Neuronal stem cell (in vitro differentiated cells): ENCODE data around the gene PLEKHA7.
A peak's percentile ranks its signal among the peaks of the same experiment; 100 is the strongest.
"Not testable (repeated sequence)": the region's sequence is repeated elsewhere in the genome, so short reads cannot be mapped to it uniquely, and the experiment has no call there.

Experiments
- DNase-seq: peaks from one replicate; pipeline ENCODE4 v3.0.0-alpha.2; 2013; ENCODE audit warnings: low spot score
- H2AFZ ChIP-seq: one replicate; pipeline ENCODE4 v1.6.1; 2013; ENCODE audit warnings: mild to moderate bottlenecking, low read length, inconsistent platforms
- H2AK5ac ChIP-seq: 2 replicates; pipeline ENCODE4 v1.6.1; 2013; ENCODE audit warnings: low read depth, mild to moderate bottlenecking, inconsistent platforms, low read length, moderate library complexity, mixed read lengths
- H2BK120ac ChIP-seq: 2 replicates; pipeline ENCODE4 v1.6.1; 2013; ENCODE audit warnings: low read depth, mild to moderate bottlenecking, inconsistent platforms, low read length, moderate library complexity, mixed read lengths
- H2BK12ac ChIP-seq: one replicate; pipeline ENCODE4 v1.6.1; 2013; ENCODE audit warnings: low read length, inconsistent platforms
- H2BK15ac ChIP-seq: 2 replicates; pipeline ENCODE4 v1.6.1; 2013; ENCODE audit warnings: mild to moderate bottlenecking, low read length, inconsistent platforms, mixed read lengths
- H2BK5ac ChIP-seq: one replicate; pipeline ENCODE4 v1.6.1; 2013; ENCODE audit warnings: inconsistent platforms, mild to moderate bottlenecking, low read length, moderate library complexity
- H3K14ac ChIP-seq: one replicate; pipeline ENCODE4 v1.6.1; 2013; ENCODE audit warnings: low read length, inconsistent platforms
- H3K18ac ChIP-seq: 2 replicates; pipeline ENCODE4 v1.6.1; 2013; ENCODE audit warnings: low read length, inconsistent platforms
- H3K23ac ChIP-seq: 2 replicates; pipeline ENCODE4 v1.6.1; 2013; ENCODE audit warnings: low read depth, mild to moderate bottlenecking, mixed read lengths, low read length, inconsistent platforms; ENCODE audit not compliant: poor library complexity
- H3K27ac ChIP-seq: replicated peaks from 3 replicates; pipeline ENCODE4 v1.5.1; 2013; ENCODE audit warnings: low read length, inconsistent platforms
- H3K27me3 ChIP-seq, 3 experiments: 2 replicates each; pipeline ENCODE4 v1.6.1; 2013; ENCODE audit warnings: low read length in 3 of 3, mild to moderate bottlenecking in 2 of 3, inconsistent platforms in 1 of 3, low read depth in 1 of 3, mixed read lengths in 1 of 3, moderate library complexity in 1 of 3; ENCODE audit not compliant: control insufficient read depth in 3 of 3, insufficient read depth in 3 of 3
- H3K36me3 ChIP-seq, 2 donors: replicated peaks in 1 of 2; 2 replicates each; pipeline ENCODE4 v1.6.1; 2013; ENCODE audit warnings: low read length in 2 of 2; ENCODE audit not compliant: control insufficient read depth in 2 of 2, insufficient read depth in 2 of 2
- H3K4ac ChIP-seq: 2 replicates; pipeline ENCODE4 v1.6.1; 2013; ENCODE audit warnings: inconsistent platforms, mild to moderate bottlenecking, low read length, moderate library complexity
- H3K4me1 ChIP-seq, 2 donors: 1 replicate in 1 of 2; 2 replicates in 1 of 2; pipeline ENCODE4 v1.6.1; 2013; ENCODE audit warnings: low read length in 2 of 2, low read depth in 1 of 2; ENCODE audit not compliant: control insufficient read depth in 2 of 2, insufficient read depth in 1 of 2
- H3K4me2 ChIP-seq: one replicate; pipeline ENCODE4 v1.6.1; 2013; ENCODE audit warnings: mild to moderate bottlenecking, low read length, inconsistent platforms; ENCODE audit not compliant: insufficient read depth, poor library complexity, severe bottlenecking
- H3K4me3 ChIP-seq, 2 donors: 2 replicates each; pipeline ENCODE4 v1.5.1; 2013; ENCODE audit warnings: low read length in 2 of 2, mild to moderate bottlenecking in 2 of 2, inconsistent platforms in 1 of 2, moderate library complexity in 1 of 2
- H3K79me1 ChIP-seq: one replicate; pipeline ENCODE4 v1.6.1; 2013; ENCODE audit warnings: low read depth, mild to moderate bottlenecking, inconsistent platforms, low read length, moderate library complexity
- H3K9ac ChIP-seq: one replicate; pipeline ENCODE4 v1.6.1; 2013; ENCODE audit warnings: mild to moderate bottlenecking, low read depth, low read length, inconsistent platforms; ENCODE audit not compliant: poor library complexity
- H3K9me3 ChIP-seq, 2 donors: replicated peaks in 1 of 2; 2 replicates each; pipeline versions ENCODE3 to v1.6.1; 2013; ENCODE audit warnings: low read length in 2 of 2, mild to moderate bottlenecking in 2 of 2, inconsistent platforms in 1 of 2, low read depth in 1 of 2, mixed read lengths in 1 of 2, moderate library complexity in 1 of 2; ENCODE audit not compliant: control insufficient read depth in 2 of 2, insufficient read depth in 1 of 2
- H4K8ac ChIP-seq: one replicate; pipeline ENCODE4 v1.6.1; 2013; ENCODE audit warnings: low read depth, mild to moderate bottlenecking, inconsistent platforms, low read length, moderate library complexity
- H4K91ac ChIP-seq: one replicate; pipeline ENCODE4 v1.6.1; 2013; ENCODE audit warnings: low read length, low read depth, mild to moderate bottlenecking, inconsistent platforms; ENCODE audit not compliant: poor library complexity
- WGBS, 2 donors: extraction: QIAGEN DNeasy Blood & Tissue Kit; methylation state at CpG; one replicate each; pipeline ENCODE4 v1.1.7; 2013; ENCODE audit warnings: missing lambda C conversion rate in 2 of 2, mixed read lengths in 1 of 2; ENCODE audit not compliant: insufficient read length in 2 of 2, insufficient replicate concordance in 1 of 2; ENCODE audit errors: extremely low coverage in 2 of 2; 5-methylcytosine and 5-hydroxymethylcytosine counted together

Gene PLEKHA7

GRCh38 chr11:17001806-17002205, 12.4 kb downstream of the PLEKHA7 start:
- WGBS, 2 donors: no CpG with 5 or more reads among the region's 3 CpGs
- no peaks in the 10 kb centered on the region for H3K79me1 ChIP-seq

GRCh38 chr11:17000987-17001386, 13.2 kb downstream of the PLEKHA7 start:
- Histone ChIP-seq H2BK5ac (no peak overlapping the region), H4K91ac (no peak overlapping the region), H3K9me3 (no peaks in the 10 kb centered on the region), H3K4ac (no peak overlapping the region), H3K18ac (no peak overlapping the region), H2BK12ac (no peak overlapping the region), H3K4me1 (peaks cover 0 to 5% of the 10 kb centered on the region in 2 donors), H4K8ac (no peak overlapping the region), H3K9ac (no peak overlapping the region), H3K27ac (no peak overlapping the region), H3K4me3 (peak overlapping the region in 1 of 2 donors; percentile 53), H3K4me2 (no peak overlapping the region), H3K79me1 (no peaks in the 10 kb centered on the region), H3K36me3 (peaks cover 0 to 27% of the 10 kb centered on the region in 2 donors), H2AK5ac (no peak overlapping the region), H3K14ac (no peak overlapping the region), H3K23ac (no peak overlapping the region), H2BK15ac (no peak overlapping the region), H2BK120ac (no peak overlapping the region), H2AFZ (no peak overlapping the region), H3K27me3 (no peaks in the 10 kb centered on the region)
- DNase-seq: no peak
- WGBS, 2 donors: no CpG with 5 or more reads among the region's 2 CpGs

More at GRCh38 chr11:17001806-17002205, 12.4 kb downstream of the PLEKHA7 start:
- no peaks in the 10 kb centered on the region for H3K9me3 ChIP-seq
- no peak overlapping the region for H3K23ac ChIP-seq
- H3K18ac ChIP-seq: peak overlapping the region; percentile 34
- H2BK120ac ChIP-seq: no peak overlapping the region
- no peak overlapping the region for H3K4ac ChIP-seq
- peaks cover 0 to 27% of the 10 kb centered on the region in 2 donors for H3K36me3 ChIP-seq
- H3K9ac ChIP-seq: no peak overlapping the region
- no peaks in the 10 kb centered on the region for H3K27me3 ChIP-seq
- H2BK12ac ChIP-seq: no peak overlapping the region
- H4K91ac ChIP-seq: no peak overlapping the region
- H3K4me1 ChIP-seq: peaks cover 0 to 5% of the 10 kb centered on the region in 2 donors
- H3K27ac ChIP-seq: no peak overlapping the region
- H2BK5ac ChIP-seq: no peak overlapping the region
- H2AK5ac ChIP-seq: no peak overlapping the region
- H2BK15ac ChIP-seq: no peak overlapping the region
- H3K4me3 ChIP-seq: no peak overlapping the region
- DNase-seq: no peak
- no peak overlapping the region for H2AFZ ChIP-seq
- H4K8ac ChIP-seq: no peak overlapping the region
- no peak overlapping the region for H3K4me2 ChIP-seq
- H3K14ac ChIP-seq: no peak overlapping the region

DNA sequence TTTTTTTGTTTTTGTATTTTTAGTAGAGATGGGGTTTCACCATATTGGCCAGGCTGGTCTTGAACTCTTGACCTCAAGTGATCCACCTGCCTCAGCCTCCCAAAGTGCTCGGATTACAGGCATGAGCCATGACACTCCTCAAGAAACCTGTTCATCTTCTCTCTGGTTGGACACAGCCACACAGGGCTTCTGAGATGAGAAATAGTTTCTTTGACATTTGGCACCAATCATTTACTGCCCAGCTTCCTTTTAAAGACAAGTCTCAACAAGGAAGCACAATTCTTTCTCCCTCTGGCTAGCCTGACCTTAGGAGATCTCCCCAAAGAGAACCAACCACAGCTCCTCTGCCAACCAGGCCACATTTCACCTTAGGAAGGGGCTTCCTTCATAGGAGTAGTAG, 14.0 kb downstream of the PLEKHA7 start:
- H3K4me2 ChIP-seq, H3K79me1 ChIP-seq, H2BK12ac ChIP-seq, H2BK120ac ChIP-seq, H4K91ac ChIP-seq, H3K27ac ChIP-seq, H4K8ac ChIP-seq, H3K23ac ChIP-seq, H2AK5ac ChIP-seq, H2BK15ac ChIP-seq, H3K14ac ChIP-seq, H3K18ac ChIP-seq, H3K9me3 ChIP-seq, DNase-seq, H3K27me3 ChIP-seq, H3K4me1 ChIP-seq, H3K4me3 ChIP-seq, H3K9ac ChIP-seq, H2AFZ ChIP-seq, H3K4ac ChIP-seq, H2BK5ac ChIP-seq: not testable (repeated sequence)
- WGBS, 2 donors: no CpG with 5 or more reads among the region's 1 CpG
- H3K36me3 ChIP-seq: peaks cover 0 to 27% of the 10 kb centered on the region in 2 donors

- Histone ChIP-seq H3K14ac (no peak overlapping the region), H3K4me2 (no peak overlapping the region), H2BK120ac (no peak overlapping the region), H3K79me1 (peaks cover 3% of the 10 kb centered on the region), H4K91ac (no peak overlapping the region), H3K18ac (no peak overlapping the region), H2BK5ac (no peak overlapping the region), H2AFZ (no peak overlapping the region), H3K36me3 (peaks cover 0 to 27% of the 10 kb centered on the region in 2 donors), H3K9me3 (no peaks in the 10 kb centered on the region), H3K4me3 (no peak overlapping the region), H3K9ac (no peak overlapping the region), H3K27me3 (no peaks in the 10 kb centered on the region), H2BK12ac (no peak overlapping the region), H2AK5ac (no peak overlapping the region), H4K8ac (no peak overlapping the region), H3K27ac (no peak overlapping the region), H2BK15ac (no peak overlapping the region), H3K23ac (no peak overlapping the region), H3K4ac (no peak overlapping the region), H3K4me1 (peaks cover 0 to 5% of the 10 kb centered on the region in 2 donors)
- no peak for DNase-seq
- WGBS, 2 donors: no CpG with 5 or more reads among the region's 2 CpGs
Measured at GRCh38 chr11:16999116-16999515, 15.1 kb downstream of the PLEKHA7 start.
